Adipose tissue (tissue), 3 donors: Measurements from ENCODE around the gene NOTCH1. TPM values are rescaled to one million over a fixed set of nuclear protein-coding genes. Genes with fewer than 3 reads are reported as not detected.

Experiments
- H3K27ac ChIP-seq: one replicate; pipeline ENCODE4 v1.5.1; 2013; ENCODE audit warnings: low read depth, low read length
- WGBS, 3 donors: extraction: QIAGEN DNeasy Blood & Tissue Kit; methylation state at CpG; one replicate each; pipeline ENCODE4 v1.1.7; 2013; 5-methylcytosine and 5-hydroxymethylcytosine counted together
- polyA plus RNA-seq, 3 donors: library from polyadenylated mRNA; stranded (reverse); fragments of 200-250 nt; gene quantifications; one replicate each; pipeline ENCODE4 v1.2.3, GENCODE V29; 2013
- donor health status: healthy with polysubstance abuse.
- donor health status: Bipolar disorder and iron deficiency.
- donor health status: healthy.

The NOTCH1 gene
- polyA plus RNA-seq, 3 donors = 10.4 to 35.7 (median 25.0) TPM

DNA sequence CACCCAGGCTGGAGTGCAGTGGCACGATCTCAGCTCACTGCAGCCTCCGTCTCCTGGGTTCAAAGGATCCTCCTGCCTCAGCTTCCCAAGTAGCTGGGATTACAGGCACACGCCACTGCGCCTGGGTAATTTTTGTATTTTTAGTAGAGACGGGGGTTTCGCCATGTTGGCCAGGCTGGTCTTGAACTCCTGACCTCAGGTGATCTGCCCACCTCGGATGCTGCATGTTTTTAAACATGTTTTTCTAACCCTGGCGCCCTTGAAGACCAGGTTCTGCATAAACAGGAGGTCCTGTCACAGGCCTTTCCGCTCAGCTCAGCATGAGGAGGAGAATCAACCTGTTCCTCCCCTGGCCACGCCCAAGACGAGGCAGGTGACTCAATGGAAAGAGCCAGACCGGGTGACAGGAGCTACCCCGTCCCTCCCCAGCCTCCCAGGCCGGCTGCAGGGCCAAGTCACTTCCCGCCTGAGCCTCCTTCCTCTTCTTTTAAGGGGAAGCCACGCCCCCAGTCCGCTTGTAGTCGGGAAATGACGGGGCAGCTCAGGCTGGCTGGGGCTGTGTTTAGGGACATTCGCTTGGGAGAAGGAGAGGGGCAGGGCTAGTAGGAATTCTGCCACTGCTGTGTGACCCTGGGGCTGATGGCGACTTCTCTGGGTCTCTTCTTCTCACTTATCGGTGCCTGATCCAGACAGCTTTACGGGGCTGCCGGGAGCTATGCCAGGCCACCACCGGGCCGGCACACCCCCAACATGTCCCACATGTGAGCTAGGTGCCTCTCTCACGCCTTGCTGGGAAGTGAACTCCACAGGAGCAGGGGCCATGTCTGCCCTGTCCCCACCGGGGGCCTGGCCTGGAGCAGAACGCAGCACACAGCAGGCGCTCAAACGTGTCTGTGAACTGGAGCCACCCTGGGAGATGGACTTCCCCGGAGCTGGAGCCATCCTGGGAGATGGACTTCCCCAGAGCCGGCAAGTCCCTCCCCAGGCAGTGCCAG lies 6.1 kb downstream of the NOTCH1 start:
- WGBS, 3 donors = 35 to 42% (median 41%) methylated on average over 33 of the region's 33 CpGs
- peak overlapping the region; percentile 89 for H3K27ac ChIP-seq

GRCh38 chr9:136538599-136539426 lies 7.0 kb downstream of the NOTCH1 start:
- H3K27ac ChIP-seq = peak overlapping the region; percentile 25
- 42 to 76% (median 43%) methylated on average over 24 of the region's 24 CpGs for WGBS, 3 donors

- 78 to 88% (median 80%) methylated on average over 21 of the region's 21 CpGs for whole genome bisulfite sequencing, 3 donors
- H3K27ac ChIP-seq = no peak overlapping the region
Measured at GRCh38 chr9:136537896-136538598, 7.8 kb downstream of the NOTCH1 start.

DNA sequence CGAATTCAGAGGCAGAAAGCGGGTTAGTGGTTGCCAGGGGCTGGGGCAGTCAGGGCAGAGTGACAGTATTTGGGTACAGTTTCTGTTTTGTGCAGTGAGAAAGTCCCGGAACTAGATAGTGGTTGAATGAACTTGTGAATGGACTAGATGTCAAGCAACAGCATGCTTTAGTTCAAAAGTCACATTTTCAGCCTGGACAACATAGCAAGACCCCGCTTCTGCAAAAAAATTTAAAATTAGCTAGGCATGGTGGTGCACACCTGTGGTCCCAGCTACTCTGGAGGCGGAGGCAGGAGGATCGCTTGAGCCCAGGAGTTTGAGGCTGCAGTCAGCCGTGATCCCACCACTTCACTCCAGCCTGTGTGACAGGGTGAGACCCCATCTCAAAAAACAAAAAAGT lies 8.4 kb downstream of the NOTCH1 start:
- 92 to 97% (median 95%) methylated on average over 7 of the region's 7 CpGs for WGBS, 3 donors
- H3K27ac ChIP-seq = no peak overlapping the region

GRCh38 chr9:136536721-136537241 lies 9.1 kb downstream of the NOTCH1 start:
- WGBS, 3 donors = 79 to 87% (median 83%) methylated on average over 16 of the region's 16 CpGs
- no peak overlapping the region for H3K27ac ChIP-seq

- 83 to 87% (median 85%) methylated on average over 20 of the region's 20 CpGs for WGBS, 3 donors
- H3K27ac ChIP-seq = no peak overlapping the region
Measured at GRCh38 chr9:136536051-136536720, 9.7 kb downstream of the NOTCH1 start.

DNA sequence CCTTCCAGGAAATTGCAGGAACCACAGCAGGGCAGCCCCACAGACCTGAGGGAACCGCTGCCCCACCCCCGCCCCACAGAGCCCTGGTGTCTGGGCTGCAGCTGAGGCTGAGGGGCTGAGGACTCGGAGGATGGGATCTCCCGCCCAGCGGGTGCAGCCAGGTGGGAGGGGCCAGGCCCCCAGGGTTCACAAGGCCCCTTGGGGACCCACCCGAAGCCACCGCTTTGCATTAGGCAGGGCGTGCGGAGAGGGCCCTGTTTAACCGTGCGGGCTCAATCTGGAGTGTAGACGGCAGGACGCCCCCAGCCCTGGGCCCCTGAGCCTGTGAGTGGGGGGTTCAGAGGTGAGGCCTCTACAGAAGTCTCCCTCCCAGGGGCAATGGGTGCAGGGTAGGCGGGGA lies 10.8 kb downstream of the NOTCH1 start:
- WGBS, 3 donors = 63 to 83% (median 68%) methylated on average over 13 to 14 of the region's 14 CpGs
- H3K27ac ChIP-seq = no peak overlapping the region

DNA sequence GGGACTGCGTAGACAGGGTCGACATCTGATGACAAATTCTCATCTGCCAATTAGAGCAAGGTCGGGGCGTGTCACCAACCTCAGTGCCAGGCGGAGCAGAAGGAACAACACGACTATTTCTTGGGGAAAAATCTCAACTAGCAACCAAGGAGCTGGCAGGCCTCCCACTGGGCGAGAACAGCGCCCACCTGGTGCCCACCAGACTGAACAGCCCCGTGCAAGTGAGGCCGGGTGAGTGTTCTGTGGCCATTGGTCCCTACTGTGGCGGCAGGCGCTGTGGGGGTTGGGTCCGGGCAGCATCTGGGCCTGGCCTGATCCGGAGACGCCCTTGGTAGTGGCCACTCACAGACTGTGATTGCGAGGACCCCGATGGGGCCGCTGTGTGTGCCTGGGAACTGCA lies 11.5 kb downstream of the NOTCH1 start:
- H3K27ac ChIP-seq = peak overlapping the region; percentile 51
- 71 to 86% (median 75%) methylated on average over 18 of the region's 18 CpGs for WGBS, 3 donors

- 40 to 76% (median 47%) methylated on average over 22 of the region's 22 CpGs for WGBS, 3 donors
- peak overlapping the region; percentile 51 for H3K27ac ChIP-seq
Measured at GRCh38 chr9:136533775-136534157, 12.1 kb downstream of the NOTCH1 start.

DNA sequence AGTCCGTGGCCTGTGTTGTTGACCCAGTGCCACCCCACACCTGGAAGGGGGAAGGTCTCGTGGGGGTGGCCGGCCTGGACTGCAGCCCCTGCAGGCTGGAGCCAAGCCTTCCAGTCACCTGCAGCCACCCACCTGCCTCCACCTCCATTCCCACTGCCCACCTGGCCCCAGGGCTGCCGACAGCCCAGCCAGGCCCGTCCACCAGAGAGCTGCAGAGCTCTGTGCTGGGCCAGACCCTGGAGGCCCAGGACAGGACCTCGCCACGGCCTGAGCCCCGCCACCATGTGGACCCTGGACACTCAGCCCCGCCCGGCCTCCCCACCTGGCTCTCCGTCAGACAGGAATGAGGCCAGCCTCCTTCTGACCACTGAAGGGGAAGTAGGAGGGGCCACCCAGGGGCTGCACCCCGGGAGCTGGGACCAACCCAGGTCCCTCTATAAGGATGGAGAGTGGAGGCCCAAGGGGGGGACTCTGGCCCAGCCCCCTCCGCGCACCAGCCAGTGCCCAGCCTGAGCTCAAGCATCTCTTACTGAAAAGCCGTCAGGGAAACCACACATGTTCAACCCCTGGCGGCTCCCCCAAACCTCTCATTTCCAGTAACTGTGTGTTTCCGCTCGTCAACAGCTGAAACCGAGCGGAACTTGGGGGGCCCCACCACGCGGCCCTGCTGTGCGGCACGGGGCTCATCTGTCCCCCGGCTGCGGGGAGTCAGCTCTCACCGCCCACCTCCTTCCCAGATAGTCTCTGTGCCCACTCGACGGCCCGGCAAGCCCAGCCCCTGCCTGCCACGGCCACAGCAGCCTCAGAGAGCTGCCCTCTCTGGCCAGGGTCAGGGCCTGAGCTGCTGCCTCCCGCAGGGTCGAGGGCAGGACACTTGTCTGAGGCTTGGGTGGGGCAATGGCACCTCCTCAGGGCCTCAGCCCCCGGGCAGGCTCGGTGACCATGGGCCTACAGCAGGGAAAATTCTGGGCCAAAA lies 12.8 kb downstream of the NOTCH1 start:
- WGBS, 3 donors = 43 to 72% (median 45%) methylated on average over 27 to 35 of the region's 35 CpGs
- peak overlapping the region; percentile 51 for H3K27ac ChIP-seq

GRCh38 chr9:136531904-136532798 lies 13.7 kb downstream of the NOTCH1 start:
- WGBS, 3 donors = 57 to 80% (median 62%) methylated on average over 38 to 39 of the region's 39 CpGs
- no peak overlapping the region for H3K27ac ChIP-seq

GRCh38 chr9:136531186-136531903 lies 14.5 kb downstream of the NOTCH1 start:
- 59 to 83% (median 64%) methylated on average over 36 to 37 of the region's 37 CpGs for WGBS, 3 donors

GRCh38 chr9:136530461-136531089 lies 15.3 kb downstream of the NOTCH1 start:
- H3K27ac ChIP-seq = no peak overlapping the region
- 38 to 62% (median 41%) methylated on average over 20 of the region's 20 CpGs for WGBS, 3 donors

More at GRCh38 chr9:136531186-136531903, 14.5 kb downstream of the NOTCH1 start:
- H3K27ac ChIP-seq = no peak overlapping the region

DNA sequence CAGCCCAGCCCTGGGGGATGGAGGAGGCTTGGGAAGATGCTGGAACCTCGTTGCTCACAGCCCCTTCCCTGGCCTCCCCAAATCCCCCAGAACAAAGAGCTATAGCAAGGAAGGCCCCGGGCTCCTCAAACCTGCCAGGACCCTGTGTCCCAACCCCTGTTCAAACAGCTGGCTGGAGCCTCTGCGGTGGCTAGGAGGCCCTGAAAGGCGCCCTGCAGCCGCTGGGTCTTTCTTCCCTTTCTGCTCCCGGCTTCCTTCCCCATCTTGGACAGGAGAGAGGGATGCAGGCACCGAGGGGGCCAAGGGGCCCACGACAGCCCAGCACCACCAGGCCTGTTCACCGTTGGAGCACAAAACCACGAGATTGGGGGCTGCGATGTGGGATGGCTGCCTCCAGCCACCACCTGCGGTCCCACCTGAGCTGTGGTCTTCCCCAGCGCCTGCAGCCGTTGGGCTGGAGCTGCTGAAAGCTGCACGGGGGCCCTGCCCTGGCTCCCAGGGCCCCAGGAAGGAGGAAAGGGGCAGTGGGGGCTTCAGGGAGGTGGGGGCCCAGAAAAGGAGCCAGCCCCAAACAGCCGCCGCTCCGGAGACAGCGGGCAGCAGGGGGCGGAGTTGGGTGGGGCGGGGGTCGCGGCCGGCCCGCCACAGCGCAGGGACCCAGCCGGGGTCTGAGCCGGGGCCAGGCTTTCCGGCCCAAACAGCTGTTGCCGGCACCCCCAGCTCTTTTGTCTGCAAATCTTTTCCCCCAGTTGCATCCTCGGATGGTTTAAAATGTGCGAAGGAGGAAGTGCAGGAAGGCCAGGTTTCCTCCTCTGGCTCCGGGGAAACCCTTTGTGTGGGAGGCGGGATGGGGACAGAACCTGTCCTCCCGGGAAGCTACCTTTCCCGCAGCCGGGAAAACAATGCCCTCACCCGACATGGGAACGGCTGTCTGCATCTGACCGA lies 16.1 kb downstream of the NOTCH1 start:
- no peak overlapping the region for H3K27ac ChIP-seq
- 39 to 70% (median 43%) methylated on average over 38 to 40 of the region's 40 CpGs for WGBS, 3 donors
